SKM-1 treated with dmso at 0.1 percent for 144 hours (cell line): Measurements from ENCODE around the gene LRMDA.
A peak's percentile ranks its signal among the peaks of the same experiment; 100 is the strongest.
"Not testable (repeated sequence)": the region's sequence is repeated elsewhere in the genome, so short reads cannot be mapped to it uniquely, and the experiment has no call there.

Experiments
- DNase-seq: peaks from one replicate; lab custom pipeline; 2025; ENCODE audit not compliant: unreplicated experiment; lab: John Stamatoyannopoulos, UW

The LRMDA gene

GRCh38 chr10:75502389-75502788 is 71.0 kb downstream of the LRMDA start:
- DNase-seq, result no peak

GRCh38 chr10:75502838-75503237 is 71.4 kb downstream of the LRMDA start:
- no peak for DNase-seq

GRCh38 chr10:75505293-75505692 is 73.9 kb downstream of the LRMDA start:
- DNase-seq, result no peak

- DNase-seq, result no peak
Measured at GRCh38 chr10:75505840-75506506, 74.5 kb downstream of the LRMDA start.

GRCh38 chr10:75506930-75507329 is 75.5 kb downstream of the LRMDA start:
- no peak for DNase-seq

GRCh38 chr10:75507469-75507868 is 76.0 kb downstream of the LRMDA start:
- DNase-seq, result no peak

- no peak for DNase-seq
Measured at GRCh38 chr10:75508239-75508813, 76.9 kb downstream of the LRMDA start.

- DNase-seq, result no peak
Measured at GRCh38 chr10:75508814-75509306, 77.4 kb downstream of the LRMDA start.

GRCh38 chr10:75509706-75510105 is 78.3 kb downstream of the LRMDA start:
- DNase-seq, result no peak

- no peak for DNase-seq
Measured at GRCh38 chr10:75511011-75511410, 79.6 kb downstream of the LRMDA start.

- no peak for DNase-seq
Measured at GRCh38 chr10:75512203-75512933, 80.9 kb downstream of the LRMDA start.

GRCh38 chr10:75513292-75513885 is 82.0 kb downstream of the LRMDA start:
- DNase-seq, result no peak

- DNase-seq, result no peak
Measured at GRCh38 chr10:75514830-75515229, 83.4 kb downstream of the LRMDA start.

GRCh38 chr10:75516154-75516553 is 84.7 kb downstream of the LRMDA start:
- DNase-seq, result not testable (repeated sequence)

- not testable (repeated sequence) for DNase-seq
Measured at GRCh38 chr10:75519213-75519612, 87.8 kb downstream of the LRMDA start.

- DNase-seq, result not testable (repeated sequence)
Measured at GRCh38 chr10:75521194-75521829, 89.9 kb downstream of the LRMDA start.

- no peak for DNase-seq
Measured at GRCh38 chr10:75525067-75525466, 93.6 kb downstream of the LRMDA start.

- DNase-seq, result no peak
Measured at GRCh38 chr10:75525646-75526045, 94.2 kb downstream of the LRMDA start.

- DNase-seq, result no peak
Measured at GRCh38 chr10:75527542-75527941, 96.1 kb downstream of the LRMDA start.

- peak; percentile 85 for DNase-seq
Measured at GRCh38 chr10:75528392-75528791, 97.0 kb downstream of the LRMDA start.

GRCh38 chr10:75530299-75530698 is 98.9 kb downstream of the LRMDA start:
- no peak for DNase-seq
